ENCODE measurements around the gene TBCK.

DNA sequence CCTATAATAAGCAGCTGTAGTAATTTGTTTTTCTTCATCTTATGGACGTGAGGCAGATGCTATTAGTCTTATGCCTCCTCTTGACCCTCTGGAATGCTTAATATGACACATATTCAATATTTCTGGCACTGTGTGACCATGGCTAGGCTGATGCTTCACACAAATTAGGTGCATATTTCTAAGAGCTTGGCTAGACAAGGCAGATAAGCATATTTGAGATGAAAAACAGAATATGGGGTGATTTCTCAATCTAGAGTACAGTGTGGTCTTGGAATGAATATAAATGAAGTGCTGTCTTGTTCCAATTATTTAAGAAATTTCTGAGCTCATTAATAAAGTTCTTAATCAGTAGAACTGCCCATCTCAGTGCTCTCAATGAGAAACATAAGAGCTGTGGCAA lies 264.5 kb downstream of the TBCK start:
- TF ChIP-seq, protein P1, sequence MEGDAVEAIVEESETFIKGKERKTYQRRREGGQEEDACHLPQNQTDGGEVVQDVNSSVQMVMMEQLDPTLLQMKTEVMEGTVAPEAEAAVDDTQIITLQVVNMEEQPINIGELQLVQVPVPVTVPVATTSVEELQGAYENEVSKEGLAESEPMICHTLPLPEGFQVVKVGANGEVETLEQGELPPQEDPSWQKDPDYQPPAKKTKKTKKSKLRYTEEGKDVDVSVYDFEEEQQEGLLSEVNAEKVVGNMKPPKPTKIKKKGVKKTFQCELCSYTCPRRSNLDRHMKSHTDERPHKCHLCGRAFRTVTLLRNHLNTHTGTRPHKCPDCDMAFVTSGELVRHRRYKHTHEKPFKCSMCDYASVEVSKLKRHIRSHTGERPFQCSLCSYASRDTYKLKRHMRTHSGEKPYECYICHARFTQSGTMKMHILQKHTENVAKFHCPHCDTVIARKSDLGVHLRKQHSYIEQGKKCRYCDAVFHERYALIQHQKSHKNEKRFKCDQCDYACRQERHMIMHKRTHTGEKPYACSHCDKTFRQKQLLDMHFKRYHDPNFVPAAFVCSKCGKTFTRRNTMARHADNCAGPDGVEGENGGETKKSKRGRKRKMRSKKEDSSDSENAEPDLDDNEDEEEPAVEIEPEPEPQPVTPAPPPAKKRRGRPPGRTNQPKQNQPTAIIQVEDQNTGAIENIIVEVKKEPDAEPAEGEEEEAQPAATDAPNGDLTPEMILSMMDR (IDR thresholded peaks at IDR 0.05), result no peak
- no peak for TF ChIP-seq POLR2A (IDR thresholded peaks at IDR 0.05)
